Tibial nerve (tissue), 4 donors: Measurements from ENCODE around the gene AKNA. TPM values are rescaled to one million over a fixed set of nuclear protein-coding genes. Genes with fewer than 3 reads are reported as not detected.

Experiments used
- DNase-seq, 2 donors: peaks; one replicate each; pipeline ENCODE4 v3.0.0-alpha.2; 2019; ENCODE audit warnings: low spot score in 2 of 2
- H3K27ac ChIP-seq, 4 donors: fragments of 200-600 bp; sonication (generic) in 3 of 4; one replicate each; pipeline ENCODE4 v1.5.1; 2017 to 2019; ENCODE audit warnings: mild to moderate bottlenecking in 1 of 4
- H3K27me3 ChIP-seq, 2 donors: fragments of 200-600 bp; sonication (generic) in 1 of 2; one replicate each; pipeline versions ENCODE4 v1.5.1 to v1.6.0; 2017 to 2019
- H3K36me3 ChIP-seq, 3 donors: fragments of 200-600 bp; sonication (generic); one replicate each; pipeline ENCODE4 v1.5.1; 2018 to 2019
- H3K4me1 ChIP-seq, 4 donors: fragments of 200-600 bp; sonication (generic) in 3 of 4; one replicate each; pipeline ENCODE4 v1.5.1; 2017 to 2019
- H3K4me3 ChIP-seq, 4 donors: fragments of 200-600 bp; sonication (generic) in 3 of 4; one replicate each; pipeline ENCODE4 v1.5.1; 2017 to 2019; ENCODE audit warnings: mild to moderate bottlenecking in 1 of 4, moderate library complexity in 1 of 4
- H3K9me3 ChIP-seq, 4 donors: fragments of 200-600 bp; sonication (generic) in 3 of 4; one replicate each; pipeline ENCODE4 v1.5.1; 2017 to 2019
- EP300 ChIP-seq, 2 donors: sonication (generic); formaldehyde crosslinking; IDR thresholded peaks; one replicate each; pipeline ENCODE4 v1.6.1; 2017; ENCODE audit warnings: antibody characterized with exemption in 2 of 2, mild to moderate bottlenecking in 1 of 2
- POLR2A ChIP-seq, 2 donors: fragments of 450-650 bp; IDR thresholded peaks; one replicate each; pipeline ENCODE4 v1.6.1; 2017; ENCODE audit warnings: antibody characterized with exemption in 2 of 2, mild to moderate bottlenecking in 2 of 2, moderate library complexity in 2 of 2
- WGBS, 2 donors: methylation state at CpG; one replicate each; pipeline ENCODE4 v1.1.5; 2018; 5-methylcytosine and 5-hydroxymethylcytosine counted together
- total RNA-seq, 4 donors: library from RNA; depleted of rRNA; stranded (reverse); fragments of >200 nt; gene quantifications; one replicate each; pipeline ENCODE4 v1.1.0, GENCODE V29; 2016
- TF ChIP-seq, protein P1 (sequence below), 5 experiments: fragments of 200-600 bp in 3 of 5; fragments of 450-650 bp in 2 of 5; sonication (generic) in 3 of 5; IDR thresholded peaks; one replicate each; pipeline ENCODE4 v1.5.1; 2016 to 2019; ENCODE audit warnings: antibody characterized with exemption in 5 of 5, mild to moderate bottlenecking in 3 of 5, moderate library complexity in 2 of 5

The AKNA gene
- total RNA-seq, 4 donors from 2014 or later: 23.6 to 42.2 (median 36.6) TPM

GRCh38 chr9:114384836-114385396 is 2.9 kb downstream of the AKNA start:
- Histone ChIP-seq H3K4me3 (peak overlapping the region in 2 of 4 donors; percentile 17 to 65), H3K9me3 (no peaks in the 10 kb centered on the region), H3K36me3 (peaks cover 0 to 14% (median 0%) of the 10 kb centered on the region in 3 donors), H3K27me3 (no peaks in the 10 kb centered on the region), H3K27ac (peak overlapping the region in 3 of 4 donors; percentile 91 to 93 (median 93)), H3K4me1 (peaks cover 0 to 75% (median 60%) of the 10 kb centered on the region in 4 donors)
- no peak for DNase-seq
- TF ChIP-seq, protein P1, sequence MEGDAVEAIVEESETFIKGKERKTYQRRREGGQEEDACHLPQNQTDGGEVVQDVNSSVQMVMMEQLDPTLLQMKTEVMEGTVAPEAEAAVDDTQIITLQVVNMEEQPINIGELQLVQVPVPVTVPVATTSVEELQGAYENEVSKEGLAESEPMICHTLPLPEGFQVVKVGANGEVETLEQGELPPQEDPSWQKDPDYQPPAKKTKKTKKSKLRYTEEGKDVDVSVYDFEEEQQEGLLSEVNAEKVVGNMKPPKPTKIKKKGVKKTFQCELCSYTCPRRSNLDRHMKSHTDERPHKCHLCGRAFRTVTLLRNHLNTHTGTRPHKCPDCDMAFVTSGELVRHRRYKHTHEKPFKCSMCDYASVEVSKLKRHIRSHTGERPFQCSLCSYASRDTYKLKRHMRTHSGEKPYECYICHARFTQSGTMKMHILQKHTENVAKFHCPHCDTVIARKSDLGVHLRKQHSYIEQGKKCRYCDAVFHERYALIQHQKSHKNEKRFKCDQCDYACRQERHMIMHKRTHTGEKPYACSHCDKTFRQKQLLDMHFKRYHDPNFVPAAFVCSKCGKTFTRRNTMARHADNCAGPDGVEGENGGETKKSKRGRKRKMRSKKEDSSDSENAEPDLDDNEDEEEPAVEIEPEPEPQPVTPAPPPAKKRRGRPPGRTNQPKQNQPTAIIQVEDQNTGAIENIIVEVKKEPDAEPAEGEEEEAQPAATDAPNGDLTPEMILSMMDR (IDR thresholded peaks at IDR 0.05): no peak
- TF ChIP-seq POLR2A (IDR thresholded peaks at IDR 0.05): no peak
- TF ChIP-seq EP300 (IDR thresholded peaks at IDR 0.05): no peak
- 80 to 82% methylated on average over 7 of the region's 7 CpGs for WGBS, 2 donors

DNA sequence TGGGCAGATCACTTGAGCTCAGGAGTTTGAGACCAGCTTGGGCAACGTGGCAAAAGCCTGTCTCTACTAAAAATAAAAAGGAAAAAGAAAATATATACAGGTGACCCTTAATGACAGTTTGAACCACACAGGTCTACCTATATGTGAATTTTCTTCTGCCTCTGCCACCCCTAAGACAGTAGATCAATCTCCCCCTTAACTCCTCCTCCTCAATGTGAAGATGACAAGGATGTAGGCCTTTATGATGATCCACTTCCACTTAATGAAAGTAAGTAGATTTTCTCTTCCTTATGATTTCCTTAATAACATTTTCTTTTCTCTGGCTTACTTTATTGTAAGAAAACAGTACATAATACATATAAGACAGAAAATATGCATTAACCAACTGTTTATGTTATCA is 3.4 kb downstream of the AKNA start:
- peaks cover 0 to 20% (median 0%) of the 10 kb centered on the region in 3 donors for H3K36me3 ChIP-seq
- no peak for DNase-seq
- 61 to 68% methylated on average over 1 of the region's 1 CpG for WGBS, 2 donors
- no peaks in the 10 kb centered on the region for H3K27me3 ChIP-seq
- peak overlapping the region in 1 of 4 donors; percentile 17 for H3K4me3 ChIP-seq
- H3K9me3 ChIP-seq: no peaks in the 10 kb centered on the region
- H3K27ac ChIP-seq: peak overlapping the region in 3 of 4 donors; percentile 91 to 93 (median 93)
- TF ChIP-seq POLR2A (IDR thresholded peaks at IDR 0.05): no peak
- TF ChIP-seq, protein P1 (IDR thresholded peaks at IDR 0.05): no peak
- TF ChIP-seq EP300 (IDR thresholded peaks at IDR 0.05): no peak
- peaks cover 0 to 72% (median 57%) of the 10 kb centered on the region in 4 donors for H3K4me1 ChIP-seq

DNA sequence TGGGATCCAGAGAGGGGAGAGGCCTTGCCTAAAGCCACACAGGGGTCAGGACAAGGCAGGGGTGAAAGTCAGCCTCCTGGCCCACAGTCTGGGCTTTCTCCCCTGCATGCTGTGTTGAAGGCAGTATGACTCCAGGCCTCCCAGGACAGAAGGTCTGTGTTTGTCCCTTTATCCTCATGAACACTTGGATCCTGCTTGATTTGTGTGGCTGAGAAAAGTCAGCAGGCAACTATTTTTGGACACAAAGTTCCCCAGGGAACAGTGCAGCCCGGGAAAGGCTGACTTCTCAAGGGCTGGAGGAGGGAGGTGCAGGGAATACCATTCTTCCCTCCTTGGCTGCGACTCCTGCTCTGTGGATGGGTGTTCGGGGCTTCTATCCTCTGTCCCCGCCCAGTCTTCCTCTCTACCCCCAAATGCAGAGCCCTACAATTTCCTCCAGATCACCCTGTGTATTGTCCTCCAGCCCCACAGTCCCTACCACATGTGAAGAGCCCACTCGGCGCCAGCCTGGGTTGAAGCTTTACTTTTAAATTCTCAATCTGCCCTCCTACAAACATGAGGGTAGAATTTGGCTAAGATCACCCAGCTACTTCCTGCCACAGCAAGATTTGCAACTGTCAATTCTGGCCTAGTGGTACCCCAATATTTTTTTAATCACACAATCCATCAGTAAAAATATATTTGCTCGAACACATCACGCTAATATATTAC is 4.1 kb downstream of the AKNA start:
- WGBS, 2 donors: 48% methylated on average over 8 of the region's 8 CpGs
- Histone ChIP-seq H3K4me3 (peak overlapping the region in 3 of 4 donors; percentile 9 to 17 (median 13)), H3K9me3 (no peaks in the 10 kb centered on the region), H3K27me3 (no peaks in the 10 kb centered on the region), H3K4me1 (peaks cover 0 to 71% (median 50%) of the 10 kb centered on the region in 4 donors), H3K36me3 (peaks cover 0 to 26% (median 0%) of the 10 kb centered on the region in 3 donors), H3K27ac (peak overlapping the region; percentile 55 to 93 (median 92))
- peak; percentile 11 to 67 for TF ChIP-seq EP300 (IDR thresholded peaks at IDR 0.05)
- TF ChIP-seq, protein P1 (IDR thresholded peaks at IDR 0.05): no peak
- peak in 1 of 2 donors; percentile 14 for TF ChIP-seq POLR2A (IDR thresholded peaks at IDR 0.05)
- DNase-seq: no peak

GRCh38 chr9:114382699-114383520 is 4.9 kb downstream of the AKNA start:
- DNase-seq: no peak
- TF ChIP-seq POLR2A (IDR thresholded peaks at IDR 0.05): no peak
- TF ChIP-seq, protein P1 (IDR thresholded peaks at IDR 0.05): no peak
- TF ChIP-seq EP300 (IDR thresholded peaks at IDR 0.05): no peak
- Histone ChIP-seq H3K27me3 (no peaks in the 10 kb centered on the region), H3K36me3 (peaks cover 0 to 33% (median 0%) of the 10 kb centered on the region in 3 donors), H3K4me1 (peaks cover 0 to 63% (median 43%) of the 10 kb centered on the region in 4 donors), H3K27ac (peak overlapping the region; percentile 55 to 93 (median 92)), H3K4me3 (peak overlapping the region in 3 of 4 donors; percentile 9 to 17 (median 13)), H3K9me3 (no peaks in the 10 kb centered on the region)
- 40 to 43% methylated on average over 17 of the region's 17 CpGs for WGBS, 2 donors
